Type B pancreatic cell (in vitro differentiated cells): ENCODE measurements around the gene ARHGAP32. TPM values are rescaled to one million over a fixed set of nuclear protein-coding genes. Genes with fewer than 3 reads are reported as not detected.

ENCODE experiments used
- DNase-seq: peaks from one replicate; pipeline ENCODE4 v3.0.0; 2021; ENCODE audit warnings: mixed read lengths; ENCODE audit not compliant: unreplicated experiment; ENCODE audit errors: extremely low spot score
- H3K27ac Mint-ChIP-seq: 2 replicates; pipeline ENCODE4 v1.8.0; 2021; ENCODE audit warnings: mild to moderate bottlenecking, mixed read lengths
- H3K27me3 Mint-ChIP-seq: 2 replicates; pipeline ENCODE4 v1.8.0; 2021; ENCODE audit warnings: mixed read lengths
- H3K36me3 Mint-ChIP-seq: 2 replicates; pipeline ENCODE4 v1.8.0; 2021; ENCODE audit warnings: mixed read lengths
- H3K4me1 Mint-ChIP-seq: one replicate; pipeline ENCODE4 v1.8.0; 2021; ENCODE audit warnings: mixed read lengths; ENCODE audit not compliant: unreplicated experiment
- H3K4me3 Mint-ChIP-seq: 2 replicates; pipeline ENCODE4 v1.8.0; 2021; ENCODE audit warnings: mild to moderate bottlenecking, mixed read lengths
- H3K9me3 Mint-ChIP-seq: 2 replicates; pipeline ENCODE4 v1.8.0; 2021; ENCODE audit warnings: mixed read lengths
- CTCF ChIP-seq: fragments of 200-600 bp; sonication (generic); conservative IDR thresholded peaks from 2 replicates; pipeline ENCODE4 v1.5.0; 2021; ENCODE audit warnings: antibody characterized with exemption, mild to moderate bottlenecking
- total RNA-seq: library from RNA; stranded (reverse); gene quantifications from 2 replicates; pipeline ENCODE4 v1.2.1, GENCODE V29; 2021; ENCODE audit warnings: low replicate concordance

ARHGAP32 gene
- total RNA-seq, 1 donor from 2014 or later: 41.6 TPM

DNA sequence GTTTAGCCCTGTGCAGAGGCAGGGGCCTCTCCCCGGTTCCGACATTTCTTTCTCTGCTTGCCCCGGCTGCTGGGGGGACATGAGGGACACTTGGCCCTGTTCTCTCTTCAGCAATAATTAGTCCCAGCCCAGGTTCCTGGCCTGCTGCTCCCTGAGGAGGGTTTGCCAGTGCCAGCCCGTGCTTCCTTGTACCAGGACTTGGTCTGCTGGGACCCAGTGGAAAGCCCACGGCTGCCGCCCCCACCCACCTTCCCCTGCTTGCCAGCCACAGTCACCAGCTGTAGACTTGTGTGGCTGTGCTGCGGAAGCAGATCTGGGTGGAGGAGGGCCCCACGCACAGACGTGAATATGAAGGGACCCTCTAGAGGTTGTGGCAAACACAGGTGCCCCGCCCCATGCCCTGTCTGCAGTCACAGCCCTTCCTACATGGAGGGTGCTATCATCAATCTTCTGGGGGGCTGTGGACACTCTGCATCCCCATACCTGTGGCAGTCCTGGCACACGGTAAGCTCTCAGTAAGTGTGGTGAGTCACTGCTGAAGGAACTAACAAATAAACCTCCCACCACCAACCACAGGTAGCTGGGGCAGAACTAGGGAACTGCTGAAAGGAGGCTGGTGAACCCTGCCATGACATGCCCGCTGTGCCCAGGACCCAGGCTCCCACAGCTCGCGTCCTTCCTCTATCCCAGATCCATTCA is 250.4 kb downstream of the ARHGAP32 start:
- H3K9me3 Mint-ChIP-seq: no peaks in the 10 kb centered on the region
- H3K4me1 Mint-ChIP-seq: peaks cover 17% of the 10 kb centered on the region
- peaks cover 3% of the 10 kb centered on the region for H3K27me3 Mint-ChIP-seq
- no peak overlapping the region for H3K4me3 Mint-ChIP-seq
- no peak overlapping the region for H3K27ac Mint-ChIP-seq
- TF ChIP-seq CTCF: no peak
- H3K36me3 Mint-ChIP-seq: no peaks in the 10 kb centered on the region
- DNase-seq: no peak

- Mint-ChIP-seq H3K9me3 (no peaks in the 10 kb centered on the region), H3K27ac (no peak overlapping the region), H3K4me3 (no peak overlapping the region), H3K27me3 (peaks cover 3% of the 10 kb centered on the region), H3K4me1 (peaks cover 17% of the 10 kb centered on the region), H3K36me3 (no peaks in the 10 kb centered on the region)
- DNase-seq: no peak
- no peak for TF ChIP-seq CTCF
Observed at GRCh38 chr11:128941110-128941509, 251.0 kb downstream of the ARHGAP32 start.

DNA sequence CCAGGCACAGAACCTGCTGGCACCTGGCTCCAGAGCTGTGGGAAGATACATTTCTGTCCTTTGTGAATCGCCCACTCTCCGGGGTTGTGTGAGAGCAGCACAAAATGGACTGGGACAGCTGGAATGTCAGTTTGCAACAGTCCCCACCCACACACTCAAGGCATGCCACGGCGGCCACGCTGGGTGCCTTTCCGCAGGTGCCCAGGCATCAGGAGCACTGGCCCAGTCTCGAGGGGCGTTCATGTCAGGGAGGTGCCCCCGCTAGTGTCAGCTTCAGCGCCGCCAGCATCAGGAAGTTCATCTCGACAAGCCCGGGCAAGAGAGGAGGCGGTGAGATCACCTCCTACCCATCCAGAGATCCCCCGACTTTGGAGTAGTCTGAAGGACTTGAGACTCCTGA is 251.5 kb downstream of the ARHGAP32 start:
- no peak overlapping the region for H3K4me3 Mint-ChIP-seq
- H3K27me3 Mint-ChIP-seq: peaks cover 3% of the 10 kb centered on the region
- peaks cover 17% of the 10 kb centered on the region for H3K4me1 Mint-ChIP-seq
- no peaks in the 10 kb centered on the region for H3K36me3 Mint-ChIP-seq
- no peak for TF ChIP-seq CTCF
- H3K9me3 Mint-ChIP-seq: no peaks in the 10 kb centered on the region
- no peak overlapping the region for H3K27ac Mint-ChIP-seq
- DNase-seq: no peak

DNA sequence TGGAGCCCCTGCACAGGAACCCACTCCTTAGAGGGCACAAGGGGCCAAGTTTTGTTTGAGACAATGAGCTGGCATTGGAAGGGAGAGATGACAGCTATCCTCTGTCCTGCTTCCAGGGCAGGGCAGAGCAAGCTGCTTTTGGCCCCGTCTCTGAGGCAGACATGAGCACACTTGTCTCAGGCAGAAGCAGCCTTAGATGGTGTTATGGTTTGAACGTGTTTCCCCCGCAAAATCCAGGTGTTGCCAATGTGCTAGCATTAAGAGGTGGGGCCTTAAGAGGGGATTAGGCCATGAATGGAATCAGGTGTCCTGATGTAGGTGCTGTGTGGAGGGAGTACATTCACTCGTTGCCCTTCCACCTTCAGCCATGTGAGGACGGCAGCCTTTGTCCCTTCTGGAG is 252.0 kb downstream of the ARHGAP32 start:
- H3K27me3 Mint-ChIP-seq: peaks cover 3% of the 10 kb centered on the region
- DNase-seq: no peak
- peaks cover 17% of the 10 kb centered on the region for H3K4me1 Mint-ChIP-seq
- H3K4me3 Mint-ChIP-seq: no peak overlapping the region
- H3K27ac Mint-ChIP-seq: no peak overlapping the region
- H3K36me3 Mint-ChIP-seq: no peaks in the 10 kb centered on the region
- no peaks in the 10 kb centered on the region for H3K9me3 Mint-ChIP-seq
- TF ChIP-seq CTCF: no peak

GRCh38 chr11:128939591-128939990 is 252.5 kb downstream of the ARHGAP32 start:
- peaks cover 17% of the 10 kb centered on the region for H3K4me1 Mint-ChIP-seq
- no peak for DNase-seq
- H3K4me3 Mint-ChIP-seq: no peak overlapping the region
- TF ChIP-seq CTCF: no peak
- H3K27me3 Mint-ChIP-seq: peaks cover 3% of the 10 kb centered on the region
- no peaks in the 10 kb centered on the region for H3K36me3 Mint-ChIP-seq
- no peaks in the 10 kb centered on the region for H3K9me3 Mint-ChIP-seq
- no peak overlapping the region for H3K27ac Mint-ChIP-seq
